ENCODE measurements around the gene KCNH1. TPM values are rescaled to one million over a fixed set of nuclear protein-coding genes. Genes with fewer than 3 reads are reported as not detected.

KCNH1 gene
- total RNA-seq, 1 experiment from 2014 or later = not detected

DNA sequence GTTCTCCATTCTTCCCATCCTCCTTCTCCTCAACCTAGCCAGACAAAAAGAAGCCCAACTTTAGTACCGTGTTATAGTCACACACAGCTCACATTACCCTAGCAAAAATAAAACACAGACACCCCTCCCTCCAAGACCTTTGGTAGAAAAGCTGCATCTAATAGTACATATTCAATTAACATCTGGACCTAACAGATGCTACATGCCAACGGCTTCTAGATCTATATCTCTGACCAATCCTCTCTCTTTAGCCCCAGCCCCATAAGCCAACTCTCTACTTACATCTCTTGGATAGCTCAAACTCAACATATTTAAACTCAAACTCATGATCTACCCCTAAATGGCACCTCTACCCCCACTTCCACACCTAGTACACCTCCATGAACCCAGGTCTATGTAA is 233.1 kb downstream of the KCNH1 start:
- TF ChIP-seq, protein P1, sequence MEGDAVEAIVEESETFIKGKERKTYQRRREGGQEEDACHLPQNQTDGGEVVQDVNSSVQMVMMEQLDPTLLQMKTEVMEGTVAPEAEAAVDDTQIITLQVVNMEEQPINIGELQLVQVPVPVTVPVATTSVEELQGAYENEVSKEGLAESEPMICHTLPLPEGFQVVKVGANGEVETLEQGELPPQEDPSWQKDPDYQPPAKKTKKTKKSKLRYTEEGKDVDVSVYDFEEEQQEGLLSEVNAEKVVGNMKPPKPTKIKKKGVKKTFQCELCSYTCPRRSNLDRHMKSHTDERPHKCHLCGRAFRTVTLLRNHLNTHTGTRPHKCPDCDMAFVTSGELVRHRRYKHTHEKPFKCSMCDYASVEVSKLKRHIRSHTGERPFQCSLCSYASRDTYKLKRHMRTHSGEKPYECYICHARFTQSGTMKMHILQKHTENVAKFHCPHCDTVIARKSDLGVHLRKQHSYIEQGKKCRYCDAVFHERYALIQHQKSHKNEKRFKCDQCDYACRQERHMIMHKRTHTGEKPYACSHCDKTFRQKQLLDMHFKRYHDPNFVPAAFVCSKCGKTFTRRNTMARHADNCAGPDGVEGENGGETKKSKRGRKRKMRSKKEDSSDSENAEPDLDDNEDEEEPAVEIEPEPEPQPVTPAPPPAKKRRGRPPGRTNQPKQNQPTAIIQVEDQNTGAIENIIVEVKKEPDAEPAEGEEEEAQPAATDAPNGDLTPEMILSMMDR (IDR thresholded peaks at IDR 0.05; ENCODE audit: insufficient read depth in 1 of 2, low read depth in 1 of 2, low read length in 1 of 2, severe bottlenecking in 1 of 2, unreplicated experiment in 1 of 2) = no peak
- intact Hi-C loops (cut with micrococcal nuclease; ENCODE audit: unreplicated experiment) = no loop called here
- Histone ChIP-seq H3K4me1 (no peaks in the 10 kb centered on the region), H3K4me3 (ENCODE audit: low read depth, low read length) (no peak overlapping the region), H3K36me3 (ENCODE audit: control insufficient read depth, insufficient read depth, low read length) (no peaks in the 10 kb centered on the region), H3K27me3 (replicated peaks; ENCODE audit: control insufficient read depth, insufficient read depth, low read length) (no peaks in the 10 kb centered on the region), H3K9me3 (no peaks in the 10 kb centered on the region)
- POLR2A ChIA-PET = no interaction called here
- no peak for DNase-seq
- Mint-ChIP-seq H3K9me3 (ENCODE audit: unreplicated experiment) (no peaks in the 10 kb centered on the region), H3K27ac (ENCODE audit: unreplicated experiment) (no peak overlapping the region), H3K36me3 (ENCODE audit: insufficient read depth, unreplicated experiment) (no peaks in the 10 kb centered on the region), H3K4me1 (ENCODE audit: low read depth, unreplicated experiment) (no peaks in the 10 kb centered on the region), H3K27me3 (ENCODE audit: insufficient read depth, unreplicated experiment) (peaks cover 15% of the 10 kb centered on the region), H3K4me3 (ENCODE audit: unreplicated experiment) (no peak overlapping the region)
- CTCF ChIA-PET = no interaction called here
- BruUV-seq (replicated peaks) = no TSS peak

DNA sequence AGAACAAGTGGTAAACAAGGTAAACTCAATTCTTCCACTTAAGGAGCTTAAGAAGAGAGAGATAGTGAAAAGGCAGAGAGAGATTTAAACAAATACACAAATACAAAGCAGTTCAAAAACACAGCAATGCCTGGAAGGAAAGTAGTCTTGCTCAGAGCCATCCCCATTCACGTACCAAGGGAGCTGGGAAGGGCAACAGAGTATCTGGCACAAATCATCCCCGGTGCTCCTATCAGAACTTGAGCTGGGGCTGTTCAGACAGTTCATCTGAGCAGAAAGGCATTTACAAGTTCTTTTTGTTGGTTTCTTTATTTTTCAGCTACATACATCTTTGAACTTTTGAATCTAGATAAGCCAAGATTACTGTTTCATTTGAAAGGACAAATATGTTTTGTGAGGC is 233.9 kb downstream of the KCNH1 start:
- DNase-seq = no peak
- H3K4me3 Mint-ChIP-seq (ENCODE audit: unreplicated experiment) = no peak overlapping the region
- CTCF ChIA-PET = no interaction called here
- Histone ChIP-seq H3K27me3 (replicated peaks; ENCODE audit: control insufficient read depth, insufficient read depth, low read length) (no peaks in the 10 kb centered on the region), H3K4me3 (ENCODE audit: low read depth, low read length) (no peak overlapping the region), H3K9me3 (no peaks in the 10 kb centered on the region), H3K36me3 (ENCODE audit: control insufficient read depth, insufficient read depth, low read length) (no peaks in the 10 kb centered on the region), H3K4me1 (no peaks in the 10 kb centered on the region)
- H3K27me3 Mint-ChIP-seq (ENCODE audit: insufficient read depth, unreplicated experiment) = peaks cover 15% of the 10 kb centered on the region
- no peaks in the 10 kb centered on the region for H3K4me1 Mint-ChIP-seq (ENCODE audit: low read depth, unreplicated experiment)
- no peak overlapping the region for H3K27ac Mint-ChIP-seq (ENCODE audit: unreplicated experiment)
- intact Hi-C loops (cut with micrococcal nuclease; ENCODE audit: unreplicated experiment) = no loop called here
- BruUV-seq (replicated peaks) = no TSS peak
- TF ChIP-seq, protein P1 (IDR thresholded peaks at IDR 0.05; ENCODE audit: insufficient read depth in 1 of 2, low read depth in 1 of 2, low read length in 1 of 2, severe bottlenecking in 1 of 2, unreplicated experiment in 1 of 2) = no peak
- H3K36me3 Mint-ChIP-seq (ENCODE audit: insufficient read depth, unreplicated experiment) = no peaks in the 10 kb centered on the region
- no peaks in the 10 kb centered on the region for H3K9me3 Mint-ChIP-seq (ENCODE audit: unreplicated experiment)
- POLR2A ChIA-PET = no interaction called here

DNA sequence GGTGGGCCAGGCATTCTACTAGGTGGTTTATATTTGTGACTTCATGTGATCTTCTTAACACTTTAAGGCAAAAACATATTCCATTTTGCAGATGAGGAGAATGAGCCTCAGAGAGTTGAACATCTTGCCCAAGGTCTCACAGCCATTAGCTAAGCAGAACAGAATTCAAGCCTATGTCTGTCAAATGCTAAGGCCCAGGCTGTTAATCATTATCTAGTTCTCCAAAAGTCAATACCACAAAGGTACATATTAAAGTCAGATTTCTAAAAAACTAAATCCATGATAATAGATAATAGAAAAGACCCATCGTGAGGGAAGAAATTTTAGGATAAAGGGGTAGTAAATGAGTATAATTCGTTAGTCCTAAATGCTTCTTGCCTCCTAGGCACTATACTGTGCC is 234.3 kb downstream of the KCNH1 start:
- no peak overlapping the region for H3K27ac Mint-ChIP-seq (ENCODE audit: unreplicated experiment)
- Histone ChIP-seq H3K4me1 (no peaks in the 10 kb centered on the region), H3K36me3 (ENCODE audit: control insufficient read depth, insufficient read depth, low read length) (no peaks in the 10 kb centered on the region), H3K27me3 (replicated peaks; ENCODE audit: control insufficient read depth, insufficient read depth, low read length) (no peaks in the 10 kb centered on the region), H3K9me3 (no peaks in the 10 kb centered on the region), H3K4me3 (ENCODE audit: low read depth, low read length) (no peak overlapping the region)
- no peak for DNase-seq
- intact Hi-C loops (cut with micrococcal nuclease; ENCODE audit: unreplicated experiment) = no loop called here
- BruUV-seq (replicated peaks) = no TSS peak
- H3K4me3 Mint-ChIP-seq (ENCODE audit: unreplicated experiment) = no peak overlapping the region
- no peaks in the 10 kb centered on the region for H3K36me3 Mint-ChIP-seq (ENCODE audit: insufficient read depth, unreplicated experiment)
- H3K9me3 Mint-ChIP-seq (ENCODE audit: unreplicated experiment) = no peaks in the 10 kb centered on the region
- TF ChIP-seq, protein P1 (IDR thresholded peaks at IDR 0.05; ENCODE audit: insufficient read depth in 1 of 2, low read depth in 1 of 2, low read length in 1 of 2, severe bottlenecking in 1 of 2, unreplicated experiment in 1 of 2) = no peak
- CTCF ChIA-PET = no interaction called here
- H3K27me3 Mint-ChIP-seq (ENCODE audit: insufficient read depth, unreplicated experiment) = peaks cover 15% of the 10 kb centered on the region
- no peaks in the 10 kb centered on the region for H3K4me1 Mint-ChIP-seq (ENCODE audit: low read depth, unreplicated experiment)
- POLR2A ChIA-PET = no interaction called here
